Stimulated activated CD4-positive, alpha-beta T cell treated with anti-CD3 and anti-CD28 coated beads, Interleukin-12 subunit alpha, Interleukin-12 subunit beta, amount 100 ng/mL, for 4 hours (primary cell): Measurements from ENCODE around the gene SLCO1C1.
"Not testable (repeated sequence)": the region's sequence is repeated elsewhere in the genome, so short reads cannot be mapped to it uniquely, and the experiment has no call there.

Experiments used
- DNase-seq: peaks from one replicate; pipeline ENCODE4 v3.0.0-alpha.2; 2020

SLCO1C1 gene, protein sequence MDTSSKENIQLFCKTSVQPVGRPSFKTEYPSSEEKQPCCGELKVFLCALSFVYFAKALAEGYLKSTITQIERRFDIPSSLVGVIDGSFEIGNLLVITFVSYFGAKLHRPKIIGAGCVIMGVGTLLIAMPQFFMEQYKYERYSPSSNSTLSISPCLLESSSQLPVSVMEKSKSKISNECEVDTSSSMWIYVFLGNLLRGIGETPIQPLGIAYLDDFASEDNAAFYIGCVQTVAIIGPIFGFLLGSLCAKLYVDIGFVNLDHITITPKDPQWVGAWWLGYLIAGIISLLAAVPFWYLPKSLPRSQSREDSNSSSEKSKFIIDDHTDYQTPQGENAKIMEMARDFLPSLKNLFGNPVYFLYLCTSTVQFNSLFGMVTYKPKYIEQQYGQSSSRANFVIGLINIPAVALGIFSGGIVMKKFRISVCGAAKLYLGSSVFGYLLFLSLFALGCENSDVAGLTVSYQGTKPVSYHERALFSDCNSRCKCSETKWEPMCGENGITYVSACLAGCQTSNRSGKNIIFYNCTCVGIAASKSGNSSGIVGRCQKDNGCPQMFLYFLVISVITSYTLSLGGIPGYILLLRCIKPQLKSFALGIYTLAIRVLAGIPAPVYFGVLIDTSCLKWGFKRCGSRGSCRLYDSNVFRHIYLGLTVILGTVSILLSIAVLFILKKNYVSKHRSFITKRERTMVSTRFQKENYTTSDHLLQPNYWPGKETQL

DNA sequence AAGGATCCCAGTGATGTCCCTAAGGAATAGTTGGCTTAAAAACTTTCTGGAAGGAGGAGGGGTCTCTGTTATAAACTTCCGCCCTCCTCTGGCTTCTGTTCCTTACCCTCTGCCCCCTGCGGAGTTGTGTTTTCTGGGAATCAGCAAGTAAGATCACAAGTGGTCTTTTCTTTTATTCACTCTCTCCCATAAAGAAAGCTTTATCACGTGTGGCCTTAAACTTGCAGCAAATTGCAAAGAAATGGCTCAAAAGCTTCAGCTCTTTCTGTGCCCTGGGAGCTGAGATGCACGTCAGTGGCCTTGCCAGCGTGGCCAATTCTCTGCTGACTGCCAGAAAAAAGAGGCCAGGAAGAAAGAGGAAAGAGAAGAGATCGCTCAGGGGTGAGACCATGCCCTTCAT, at the start of gene SLCO1C1:
TSS of gene SLCO1C1 (plus strand) at position 101 of the 400 bp plus-strand sequence. CDS start 4,245 bp downstream, outside the sequence.
- DNase-seq, result no peak

DNA sequence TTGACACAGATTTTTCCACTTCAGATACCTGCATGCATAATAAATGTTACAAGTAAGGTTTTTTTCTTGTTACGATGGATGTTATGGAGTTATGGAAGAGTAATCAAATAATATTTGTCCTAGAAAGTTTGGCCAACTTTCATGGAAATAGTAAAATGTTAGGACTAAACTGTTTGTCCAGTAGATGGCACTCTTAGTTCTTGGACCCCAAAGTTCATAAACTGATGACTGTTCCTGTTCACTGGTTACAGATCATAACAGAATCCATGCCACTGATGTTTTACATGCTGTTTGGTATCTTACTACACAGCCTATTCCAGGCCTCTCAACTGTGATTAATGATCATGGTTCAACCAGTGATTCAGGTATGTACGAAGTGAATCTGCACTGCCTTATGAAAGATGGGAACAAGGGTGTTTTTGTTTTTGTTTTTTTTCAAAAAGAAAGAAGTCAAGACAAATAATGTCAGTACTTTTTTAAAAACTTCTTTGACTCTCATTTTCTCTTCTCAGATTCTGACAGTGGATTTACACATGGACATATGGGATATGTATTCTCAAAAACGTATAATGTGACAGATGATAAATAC, 48.8 kb upstream of the SLCO1C1 start:
- no peak for DNase-seq

DNA sequence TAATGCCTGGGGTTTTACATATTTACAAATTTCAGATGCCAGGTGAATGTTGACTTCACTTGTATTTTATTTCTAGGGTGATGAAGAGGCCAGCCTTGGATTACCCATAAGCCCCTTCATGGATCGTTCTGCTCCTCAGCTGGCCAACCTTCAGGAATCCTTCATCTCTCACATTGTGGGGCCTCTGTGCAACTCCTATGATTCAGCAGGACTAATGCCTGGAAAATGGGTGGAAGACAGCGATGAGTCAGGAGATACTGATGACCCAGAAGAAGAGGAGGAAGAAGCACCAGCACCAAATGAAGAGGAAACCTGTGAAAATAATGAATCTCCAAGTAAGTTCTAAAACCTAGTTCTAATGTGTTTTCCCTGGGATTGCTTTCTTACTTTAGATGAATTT, 41.3 kb upstream of the SLCO1C1 start:
- DNase-seq, result no peak

DNA sequence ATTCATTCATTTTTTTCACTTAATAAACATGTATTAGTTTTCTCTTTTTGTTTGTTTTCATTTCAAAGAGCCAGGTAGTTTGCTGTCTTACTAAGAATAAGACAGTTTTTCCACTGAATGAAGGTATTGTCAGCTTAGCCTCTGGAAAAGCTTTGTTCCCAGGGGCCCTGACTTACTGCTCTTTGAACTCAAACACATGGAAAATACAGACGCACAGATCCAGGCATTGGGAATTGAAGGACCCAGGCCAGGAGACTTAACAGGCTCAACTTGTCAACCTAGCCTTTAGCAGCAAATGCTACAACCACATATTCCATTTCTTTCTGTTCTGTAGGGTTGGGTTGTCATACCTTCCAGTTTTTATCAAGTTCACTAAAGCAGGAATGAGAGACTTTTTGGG, 38.5 kb upstream of the SLCO1C1 start:
- DNase-seq, result no peak

DNA sequence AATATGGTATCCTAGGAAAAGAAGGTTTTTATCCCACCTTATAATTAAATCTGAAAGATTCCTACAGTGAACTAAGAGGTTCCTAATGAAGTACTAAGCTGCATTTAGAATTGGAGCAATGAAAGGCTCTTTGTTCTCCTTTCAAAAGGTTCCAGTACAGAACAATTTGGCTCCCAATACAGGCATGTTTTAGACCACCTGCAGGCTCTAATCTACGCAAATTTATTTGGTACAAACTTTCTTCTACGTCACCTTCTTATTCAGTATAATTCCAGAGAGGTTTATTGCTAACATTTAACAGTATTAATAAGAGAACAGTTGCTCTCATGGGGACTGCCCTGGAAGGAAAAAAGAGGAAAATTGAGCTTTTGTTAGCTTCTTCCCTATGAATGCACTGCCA, 37.6 kb upstream of the SLCO1C1 start:
- no peak for DNase-seq

DNA sequence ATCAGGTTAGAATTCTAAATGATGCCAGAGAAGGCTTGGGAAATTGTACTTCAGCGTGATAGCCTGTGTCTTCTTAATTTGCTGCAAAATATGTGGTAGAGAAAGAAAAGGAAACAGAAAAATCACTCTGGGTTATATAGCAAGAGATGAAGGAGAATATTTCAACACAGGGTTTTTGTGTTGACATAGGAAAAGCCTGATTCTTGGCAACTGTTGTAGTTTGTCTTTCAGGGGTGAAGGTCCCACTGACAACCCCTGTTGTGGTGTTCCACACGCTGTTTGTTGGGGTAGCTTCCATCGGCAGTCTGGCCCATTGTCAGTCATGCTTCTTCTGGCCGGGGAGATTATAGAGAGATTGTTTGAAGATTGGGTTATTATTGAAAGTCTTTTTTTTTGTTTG, 13.8 kb upstream of the SLCO1C1 start:
- DNase-seq, result no peak

DNA sequence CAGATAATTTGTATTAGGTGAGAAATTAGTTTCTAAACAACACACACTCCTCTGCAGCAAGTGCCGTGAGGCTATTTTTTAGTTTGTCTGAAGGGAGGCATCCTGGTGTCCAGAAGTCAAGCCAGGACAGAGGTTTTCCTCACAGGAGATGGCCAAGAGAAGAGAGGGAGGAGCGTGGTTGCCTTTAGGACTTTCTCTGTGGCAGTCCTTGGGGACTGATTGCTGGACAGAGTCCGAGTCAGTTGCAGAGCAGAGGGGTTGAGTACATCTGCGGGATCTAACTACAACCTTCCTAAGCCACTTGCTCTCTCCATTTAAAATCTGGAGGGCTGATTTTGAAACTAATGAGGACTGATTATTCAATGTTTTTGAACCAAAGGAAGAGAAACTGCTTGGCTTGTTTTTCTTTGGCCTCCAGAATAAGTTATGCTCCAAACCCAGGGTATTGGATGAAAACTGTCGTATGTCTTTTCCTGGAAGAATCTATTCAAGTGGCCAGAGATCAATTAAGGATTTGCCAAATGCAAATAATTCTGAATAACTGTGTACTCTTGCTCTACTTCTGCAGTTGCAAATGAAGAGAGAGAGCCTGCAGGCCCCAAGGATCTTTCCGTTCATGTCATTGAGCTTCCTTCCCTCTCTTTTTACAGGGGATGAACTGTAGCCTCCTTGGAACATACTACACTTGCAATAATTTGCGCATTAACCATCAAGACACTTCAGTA, 1.2 kb downstream of the SLCO1C1 start:
- DNase-seq, result no peak

DNA sequence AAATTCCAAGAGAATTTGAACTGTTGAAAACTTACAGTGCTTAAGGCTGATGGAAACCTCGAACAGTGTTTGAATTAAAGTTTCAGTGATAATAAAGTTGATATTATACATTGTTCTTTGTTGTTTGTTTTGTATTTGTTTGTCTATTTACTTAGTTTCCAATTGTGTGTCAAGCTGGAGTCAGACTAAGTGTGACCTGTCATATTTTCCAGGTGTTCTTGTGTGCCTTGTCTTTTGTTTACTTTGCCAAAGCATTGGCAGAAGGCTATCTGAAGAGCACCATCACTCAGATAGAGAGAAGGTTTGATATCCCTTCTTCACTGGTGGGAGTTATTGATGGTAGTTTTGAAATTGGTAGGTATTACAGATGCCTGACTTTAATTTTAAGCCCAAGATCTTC, 6.0 kb downstream of the SLCO1C1 start:
- DNase-seq, result no peak

DNA sequence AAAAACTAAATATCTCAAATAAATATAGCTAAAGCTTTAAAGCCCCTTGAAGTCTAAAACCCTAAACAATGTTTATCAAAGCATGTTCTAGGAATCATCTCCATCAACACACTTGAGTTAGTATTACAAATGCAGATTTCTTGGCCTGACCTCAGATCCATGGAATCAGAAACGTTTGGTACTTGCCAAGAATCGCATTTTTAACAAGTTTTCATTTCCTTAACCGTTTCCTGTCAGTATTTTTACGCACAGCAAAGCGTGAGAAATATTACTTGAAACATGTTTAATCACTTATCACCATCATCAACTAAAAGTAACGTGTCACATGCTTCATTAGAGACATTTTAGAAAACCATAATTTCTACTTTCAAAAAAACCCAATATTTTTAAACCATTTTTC, 9.7 kb downstream of the SLCO1C1 start:
- no peak for DNase-seq

DNA sequence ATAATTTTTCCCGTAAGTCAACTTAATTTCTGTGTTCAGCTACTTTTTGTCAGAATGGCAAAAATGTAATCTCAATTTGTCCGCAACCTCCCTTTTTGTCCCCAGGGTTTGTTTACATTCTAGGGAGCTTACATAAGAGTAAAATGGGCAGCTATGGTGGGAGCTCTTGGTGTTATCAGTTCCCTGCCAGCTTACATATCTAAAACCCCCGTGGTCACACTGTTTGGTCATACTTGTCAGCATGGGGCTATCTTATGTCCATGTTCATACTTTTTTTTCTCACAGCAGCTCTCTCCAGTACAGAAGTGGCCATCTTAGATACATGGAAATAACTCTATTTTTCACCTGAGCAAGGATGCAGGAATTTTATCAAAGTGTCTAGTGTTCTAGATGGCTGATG, 16.7 kb downstream of the SLCO1C1 start:
- no peak for DNase-seq

DNA sequence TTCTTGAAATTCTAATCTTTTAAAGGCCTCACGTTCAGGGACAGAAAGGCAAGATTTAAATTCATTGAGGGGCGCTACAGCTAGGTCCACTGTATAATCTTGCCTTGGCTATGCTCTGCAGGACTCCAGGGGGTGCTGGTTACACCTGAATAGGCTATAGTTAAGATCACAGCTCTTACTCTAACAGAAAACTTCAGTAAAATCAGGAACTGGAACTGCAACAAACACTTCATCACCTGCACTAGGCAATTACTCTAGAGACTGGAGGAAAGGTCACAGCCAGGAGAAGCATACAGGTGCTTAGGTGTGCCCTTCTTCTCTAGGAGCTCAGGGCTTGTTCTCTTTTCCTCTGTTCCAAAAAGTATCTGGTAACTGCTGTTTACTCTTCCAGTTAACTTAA, 20.9 kb downstream of the SLCO1C1 start:
- no peak for DNase-seq

DNA sequence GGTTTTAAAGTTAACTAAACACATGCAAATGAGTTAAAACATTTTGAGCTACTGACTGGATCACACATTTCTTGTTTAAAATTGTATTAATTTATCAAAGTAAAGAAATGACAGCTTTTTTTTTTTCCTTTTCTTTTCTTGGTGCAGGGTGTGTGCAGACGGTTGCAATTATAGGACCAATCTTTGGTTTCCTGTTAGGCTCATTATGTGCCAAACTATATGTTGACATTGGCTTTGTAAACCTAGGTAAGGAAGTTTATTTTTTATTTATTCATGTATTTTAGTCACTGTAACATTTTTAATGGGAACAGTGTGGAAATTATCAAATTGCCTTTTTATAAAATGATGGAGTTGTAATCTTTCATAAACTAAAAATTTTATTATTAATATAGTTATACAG, 21.9 kb downstream of the SLCO1C1 start:
- DNase-seq, result no peak

DNA sequence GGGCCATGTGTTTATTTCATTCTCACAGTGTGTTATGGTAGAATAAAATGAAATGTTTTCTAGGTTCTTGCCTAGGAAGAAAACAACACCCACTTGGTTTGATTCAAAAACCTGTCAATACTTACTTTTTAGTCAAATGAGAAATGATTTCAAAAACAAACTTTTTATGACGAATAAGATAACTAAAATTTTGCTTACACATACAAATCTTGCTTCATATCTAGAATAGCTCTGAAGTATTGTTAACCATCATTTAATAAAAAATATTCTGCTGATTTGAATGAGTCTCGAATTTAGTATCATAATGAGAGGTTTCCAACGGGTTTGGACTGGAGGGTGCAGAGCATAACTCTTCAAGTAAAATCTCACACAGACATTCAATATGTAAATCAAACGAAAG, 23.2 kb downstream of the SLCO1C1 start:
- DNase-seq, result no peak

DNA sequence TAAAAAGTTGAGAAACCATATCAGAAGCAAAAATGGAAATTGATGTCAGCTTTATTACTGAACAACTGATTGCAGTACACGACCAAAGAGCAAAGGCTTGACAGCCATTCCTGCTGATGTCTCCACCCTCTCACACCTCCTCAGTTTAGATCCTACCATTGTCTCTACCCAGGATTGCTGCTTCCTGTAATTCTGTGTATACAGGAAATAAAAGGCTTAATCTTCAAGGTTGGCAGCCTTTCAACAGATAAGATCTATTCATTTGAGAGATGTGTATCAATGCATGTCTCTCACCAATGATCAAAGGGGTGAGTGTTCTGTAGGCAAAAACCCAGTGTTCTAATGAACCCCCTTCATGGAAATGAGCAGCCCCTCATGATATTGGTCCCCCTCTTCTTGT, 27.0 kb downstream of the SLCO1C1 start:
- DNase-seq, result no peak

DNA sequence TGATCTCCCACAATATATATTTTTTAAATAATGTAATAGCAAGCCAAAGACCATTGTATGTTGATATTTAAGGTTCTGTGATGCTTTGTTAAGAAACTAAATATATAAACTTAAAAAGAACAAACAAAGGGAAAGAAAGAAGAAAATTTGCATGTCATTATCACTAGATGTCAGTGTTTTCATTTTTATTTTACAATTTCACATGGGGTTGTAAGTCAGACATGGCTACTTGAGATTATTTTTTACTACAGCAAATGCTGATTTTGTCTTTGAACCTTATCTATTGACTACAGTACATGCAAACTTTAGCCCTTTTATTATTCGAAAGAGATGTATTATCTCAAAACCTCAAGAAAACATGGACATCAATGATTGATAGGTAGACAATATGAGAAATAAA, 36.1 kb downstream of the SLCO1C1 start:
- DNase-seq, result no peak

DNA sequence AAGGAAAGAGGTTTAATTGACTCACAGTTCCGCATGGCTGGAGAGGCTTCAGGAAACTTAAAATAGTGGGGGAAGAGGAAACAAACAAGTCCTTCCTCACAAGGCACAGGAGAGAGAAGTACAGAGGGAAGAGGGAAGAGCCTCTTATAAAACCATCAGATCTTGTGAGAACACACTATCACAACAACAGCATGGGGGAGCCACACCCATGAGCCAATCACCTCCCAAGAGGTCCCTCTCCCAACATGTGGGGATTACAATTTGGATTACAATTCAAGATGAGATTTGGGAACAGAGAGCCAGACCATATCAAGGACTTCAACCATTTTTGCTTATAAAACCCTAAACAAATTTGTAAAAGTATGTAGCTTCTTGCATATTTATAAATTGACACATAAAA, 45.8 kb downstream of the SLCO1C1 start:
- no peak for DNase-seq

DNA sequence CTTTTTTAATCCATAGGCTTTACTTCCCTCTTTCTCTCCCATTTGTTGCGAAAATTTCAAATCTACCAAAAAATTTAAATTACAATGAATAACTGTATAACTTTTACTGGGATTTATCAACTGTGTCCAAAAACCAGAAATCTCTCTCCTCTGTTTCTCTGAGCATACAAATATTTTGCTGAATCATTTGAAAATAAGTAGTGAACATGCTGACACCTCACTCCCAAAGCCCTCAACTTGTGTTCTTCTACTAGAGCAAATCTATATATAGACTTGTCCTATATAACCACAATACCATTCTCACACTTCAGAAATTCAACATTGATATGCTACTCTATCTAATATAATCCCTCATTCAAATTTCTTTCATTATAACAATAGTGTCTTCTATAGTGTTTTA, 53.1 kb downstream of the SLCO1C1 start:
- no peak for DNase-seq

DNA sequence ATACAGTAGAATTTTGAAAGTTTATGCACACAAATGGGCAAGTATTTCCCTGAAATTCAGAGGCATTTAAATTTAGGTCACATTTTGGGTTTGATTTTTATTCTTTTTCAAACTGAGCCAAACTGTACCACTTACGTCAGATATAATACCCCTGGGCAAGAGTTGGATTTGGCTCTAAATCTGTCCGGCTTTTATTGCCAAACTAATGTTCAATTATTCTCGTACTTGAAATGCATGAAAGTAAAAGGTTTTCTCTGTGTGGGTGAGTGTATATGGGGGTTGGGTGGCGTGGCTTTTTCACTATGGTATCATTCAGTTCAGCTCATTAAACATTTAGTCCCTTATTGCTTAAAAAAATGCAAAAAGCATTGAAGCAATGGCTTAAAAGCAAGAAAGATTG, 55.9 kb downstream of the SLCO1C1 start:
- no peak for DNase-seq

DNA sequence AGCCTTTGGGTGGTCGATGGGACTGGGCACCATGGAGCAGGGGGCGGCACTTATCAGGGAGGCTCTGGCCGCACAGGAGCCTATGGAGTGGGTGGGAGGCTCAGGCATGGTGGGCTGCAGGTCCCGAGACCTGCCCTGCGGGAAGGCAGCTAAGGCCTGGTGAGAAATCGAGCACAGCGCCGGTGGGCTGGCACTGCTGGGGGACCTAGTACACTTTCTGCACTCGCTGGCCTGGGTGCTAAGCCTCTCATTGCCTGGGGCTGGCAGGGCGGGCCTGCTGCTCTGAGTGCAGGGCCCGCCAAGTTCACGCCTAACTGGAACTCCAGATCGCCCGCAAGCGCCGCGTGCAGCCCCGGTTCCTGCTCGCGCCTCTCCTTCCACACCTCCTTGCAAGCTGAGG, 82.3 kb downstream of the SLCO1C1 start:
- no peak for DNase-seq

DNA sequence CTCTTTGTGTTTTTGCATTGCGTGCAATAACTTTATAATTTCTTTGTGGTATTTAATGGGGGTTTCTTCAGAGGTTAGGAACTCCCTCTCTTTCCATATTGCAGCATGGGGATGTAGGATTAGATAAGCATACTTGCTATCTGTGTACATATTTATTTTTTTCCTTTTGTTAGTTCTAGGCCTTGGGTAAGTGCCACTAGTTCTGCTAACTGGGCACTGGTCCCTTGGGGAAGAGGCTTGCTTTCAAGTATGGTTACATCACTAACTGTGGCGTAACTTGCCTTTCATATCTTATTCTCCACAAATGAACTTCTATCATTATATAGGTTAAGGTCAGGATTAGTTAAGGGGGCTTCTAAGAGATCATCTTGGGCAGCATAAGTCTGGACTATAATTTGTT, 83.8 kb downstream of the SLCO1C1 start:
- no peak for DNase-seq

DNA sequence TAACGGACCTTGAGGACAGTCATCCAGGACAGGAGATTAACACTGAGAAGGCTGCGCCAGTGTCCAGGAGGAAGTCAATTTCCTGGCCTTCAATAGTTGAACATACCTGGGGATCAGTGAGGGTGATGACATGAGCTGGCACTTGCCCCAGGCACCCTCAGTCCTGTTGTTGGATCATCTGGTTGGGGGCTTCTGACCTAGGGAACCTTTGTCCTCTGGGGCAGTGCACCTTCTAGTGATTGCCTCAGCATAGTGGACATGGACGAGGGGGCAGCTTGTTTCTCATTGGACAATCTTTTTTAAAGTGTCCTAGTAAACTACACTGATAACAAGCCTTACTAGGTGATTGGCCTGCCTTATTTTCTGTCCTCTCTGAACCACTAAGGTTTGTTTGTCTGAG, 84.8 kb downstream of the SLCO1C1 start:
- DNase-seq, result not testable (repeated sequence)

DNA sequence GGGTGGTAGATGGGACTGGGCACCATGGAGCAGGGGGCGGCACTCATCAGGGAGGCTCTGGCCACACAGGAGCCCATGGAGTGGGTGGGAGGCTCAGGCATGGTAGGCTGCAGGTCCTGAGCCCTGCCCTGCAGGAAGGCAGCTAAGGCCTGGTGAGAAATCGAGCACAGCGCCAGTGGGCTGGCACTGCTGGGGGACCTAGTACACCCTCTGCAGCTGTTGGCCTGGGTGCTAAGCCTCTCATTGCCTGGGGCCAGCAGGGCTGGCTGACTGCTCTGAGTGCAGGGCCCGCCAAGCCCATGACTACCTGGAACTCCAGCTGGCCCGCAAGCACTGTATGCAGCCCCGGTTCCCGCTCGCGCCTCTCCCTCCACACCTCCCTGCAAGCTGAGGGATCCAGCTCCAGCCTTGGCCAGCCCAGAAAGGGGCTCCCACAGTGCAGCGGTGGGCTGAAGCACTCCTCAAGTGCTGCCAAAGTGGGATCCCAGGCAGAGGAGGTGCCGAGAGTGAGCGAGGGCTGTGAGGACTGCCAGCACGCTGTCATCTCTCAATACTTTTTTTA, 88.7 kb downstream of the SLCO1C1 start:
- not testable (repeated sequence) for DNase-seq

DNA sequence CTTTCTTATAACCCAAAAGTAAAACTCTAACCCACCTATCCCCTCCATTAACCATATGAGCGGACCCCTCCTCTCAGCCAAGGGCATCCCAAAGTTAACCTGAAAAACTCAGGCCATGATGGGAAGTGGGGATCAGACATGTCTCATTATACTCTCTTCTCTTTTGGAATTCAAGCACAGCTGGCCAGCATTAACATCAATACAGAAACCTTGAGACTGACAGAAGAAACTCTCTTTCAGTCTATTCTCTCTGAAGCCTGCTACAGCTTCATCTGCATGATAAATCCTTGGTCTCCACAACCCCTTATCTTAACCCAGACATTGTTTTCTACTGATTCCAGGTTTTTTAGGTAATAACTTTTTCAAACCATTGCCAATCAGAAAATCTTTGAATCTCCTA, 97.8 kb downstream of the SLCO1C1 start:
- no peak for DNase-seq
